GM12878 (cell line): ENCODE data around the gene RNF181. TPM values are rescaled to one million over a fixed set of nuclear protein-coding genes. Genes with fewer than 3 reads are reported as not detected.

Experiments
- ATAC-seq: fragments of 200-7000 bp; cut with Tn5 transposase; 3 replicates; pipeline ENCODE4 v1.9.1; 2020; ENCODE audit warnings: mild to moderate bottlenecking, moderate library complexity
- BruUV-seq: library from RNA; stranded (reverse); fragments of 400-500 nt; replicated peaks from 2 replicates; lab custom pipeline; 2021; lab: Mats Ljungman, UMichigan
- CTCF ChIA-PET: fragments of 300-600 bp; sonication (Branson Sonifier 250); formaldehyde crosslinking; extraction: SDS; loops from one replicate; lab custom pipeline; 2021; ENCODE audit warnings: inconsistent platforms; lab: Yijun Ruan, JAX
- POLR2A ChIA-PET: fragments of 350-600 bp; formaldehyde crosslinking; extraction: SDS; loops from one replicate; lab custom pipeline; 2021; ENCODE audit warnings: inconsistent platforms; lab: Charles Lee
- RAD21 ChIA-PET: fragments of 300-600 bp; sonication (Branson Sonifier 250); formaldehyde crosslinking; loops from one replicate; lab custom pipeline; 2023; ENCODE audit warnings: antibody characterized with exemption; ENCODE audit not compliant: unreplicated experiment; lab: Charles Lee
- SMC1A ChIA-PET: fragments of 300-600 bp; sonication (Branson Sonifier 250); formaldehyde crosslinking; loops from one replicate; lab custom pipeline; 2023; ENCODE audit not compliant: unreplicated experiment, uncharacterized antibody; lab: Charles Lee
- DNase-seq: peaks from one replicate; pipeline ENCODE4 v3.0.0-alpha.2; 2011; ENCODE audit warnings: low read depth, low spot score
- FAIRE-seq: peaks from 3 replicates; lab custom pipeline; 2011; peaks lifted over from hg19 to GRCh38; lab: Jason Lieb, UNC
- H2AFZ ChIP-seq: 2 replicates; pipeline ENCODE4 v1.6.0; 2011; ENCODE audit warnings: low read depth, low read length, control low read depth; ENCODE audit not compliant: control insufficient read depth
- H3K27ac ChIP-seq: 2 replicates; pipeline ENCODE4 v1.5.1; 2011; ENCODE audit warnings: control low read depth; ENCODE audit not compliant: control insufficient read depth, insufficient read depth
- H3K27me3 ChIP-seq, 2 experiments: replicated peaks in 1 of 2; 2 replicates each; pipeline versions ENCODE4 v1.6.0 to v1.6.1; 2011; ENCODE audit warnings: low read length in 1 of 2; ENCODE audit not compliant: control insufficient read depth in 2 of 2, insufficient read depth in 2 of 2
- H3K36me3 ChIP-seq, 2 experiments: 2 replicates each; pipeline ENCODE4 v1.5.1; 2011; ENCODE audit warnings: low read length in 1 of 2; ENCODE audit not compliant: control insufficient read depth in 2 of 2, insufficient read depth in 2 of 2
- H3K4me1 ChIP-seq: 2 replicates; pipeline ENCODE4 v1.6.1; 2011; ENCODE audit warnings: mild to moderate bottlenecking, low read length, moderate library complexity, mixed read lengths; ENCODE audit not compliant: control insufficient read depth, insufficient read depth
- H3K4me2 ChIP-seq: 2 replicates; pipeline ENCODE4 v1.6.0; 2011; ENCODE audit warnings: control low read depth; ENCODE audit not compliant: control insufficient read depth, insufficient read depth
- H3K4me3 ChIP-seq: fragments of 200-600 bp; sonication (generic); 2 replicates; pipeline ENCODE4 v1.5.1; 2016
- H3K79me2 ChIP-seq: 2 replicates; pipeline ENCODE4 v1.6.0; 2011; ENCODE audit warnings: low read length; ENCODE audit not compliant: control insufficient read depth, insufficient read depth
- H3K9ac ChIP-seq: 2 replicates; pipeline ENCODE4 v1.8.0; 2011; ENCODE audit warnings: low read length, control low read depth, mixed read lengths; ENCODE audit not compliant: control insufficient read depth, insufficient read depth
- H3K9me3 ChIP-seq: replicated peaks from 3 replicates; pipeline ENCODE4 v1.5.1; 2011; ENCODE audit warnings: mild to moderate bottlenecking, low read length; ENCODE audit not compliant: control insufficient read depth, insufficient read depth
- H4K20me1 ChIP-seq: 2 replicates; pipeline ENCODE4 v1.6.0; 2011; ENCODE audit not compliant: control insufficient read depth, insufficient read depth
- CEBPZ ChIP-seq: fragments of 150-350 bp; IDR thresholded peaks from 2 replicates; pipeline ENCODE4 v1.6.1; 2016; ENCODE audit warnings: low read depth, low read length
- JUND ChIP-seq: IDR thresholded peaks from 2 replicates; pipeline ENCODE4 v1.6.1; 2012; ENCODE audit warnings: low read depth, mild to moderate bottlenecking, low read length, improper control_type of control experiment, moderate library complexity
- LARP7 ChIP-seq: fragments of 450-650 bp; IDR thresholded peaks from 2 replicates; pipeline ENCODE4 v1.6.1; 2017; ENCODE audit warnings: mild to moderate bottlenecking
- MEF2B ChIP-seq: fragments of 450-650 bp; IDR thresholded peaks from 2 replicates; pipeline ENCODE4 v1.6.1; 2018; ENCODE audit warnings: mild to moderate bottlenecking, moderate library complexity; ENCODE audit not compliant: partially characterized antibody, poor library complexity, severe bottlenecking
- PAX8 ChIP-seq: fragments of 450-650 bp; IDR thresholded peaks from 2 replicates; pipeline ENCODE4 v1.6.1; 2017; ENCODE audit warnings: mild to moderate bottlenecking, moderate library complexity
- RBBP5 ChIP-seq: fragments of 200-600 bp; sonication (generic); conservative IDR thresholded peaks from 2 replicates; pipeline ENCODE4 v1.6.1; 2016
- SKIL ChIP-seq: fragments of 450-650 bp; IDR thresholded peaks from 2 replicates; pipeline ENCODE4 v1.6.1; 2017; ENCODE audit warnings: mild to moderate bottlenecking, low read depth, inconsistent platforms; ENCODE audit not compliant: poor library complexity, severe bottlenecking
- SP1 ChIP-seq: IDR thresholded peaks from one replicate; pipeline ENCODE4 v1.6.1; 2011; ENCODE audit warnings: low read depth, low read length
- SPI1 ChIP-seq: IDR thresholded peaks from 2 replicates; pipeline ENCODE4 v1.6.1; 2011; ENCODE audit warnings: low read depth, mild to moderate bottlenecking, low read length, moderate library complexity, borderline replicate concordance; ENCODE audit not compliant: insufficient read depth
- ZBTB11 ChIP-seq: fragments of 450-650 bp; formaldehyde crosslinking; IDR thresholded peaks from 2 replicates; pipeline ENCODE4 v1.5.0; 2022; ENCODE audit warnings: mild to moderate bottlenecking, missing genetic modification characterization
- WGBS: methylation state at CpG from one replicate; pipeline ENCODE4 v1.1.6; 2016; ENCODE audit warnings: low lambda C conversion rate; ENCODE audit not compliant: insufficient replicate concordance, insufficient coverage; ENCODE audit errors: missing lambda C conversion rate; 5-methylcytosine and 5-hydroxymethylcytosine counted together
- in situ Hi-C: fragments of 300-500 bp; cut with MboI; formaldehyde crosslinking; loops from 9 replicates; pipeline ENCODE4 v1.14.3; 2018; ENCODE audit warnings: mixed read lengths
- intact Hi-C: fragments of 100-400 bp; cut with micrococcal nuclease; formaldehyde crosslinking; loops from one replicate; pipeline ENCODE4 v1.14.2; 2022; ENCODE audit not compliant: unreplicated experiment
- polyA plus RNA-seq, 11 experiments: library from polyadenylated mRNA; depleted of rRNA in 4 of 11; unstranded in 6 of 11; stranded (reverse) in 5 of 11; fragments of >200 nt; fragmentation: Nextera tagmentation in 4 of 11; fragmentation: Illumina TruSeq in 1 of 11; extraction: Ambion mirVana in 4 of 11; extraction: Trizol in 1 of 11; gene quantifications; 1 replicate in 1 of 11; 2 replicates in 10 of 11; pipeline versions ENCODE4 v1.2.1 to v1.2.3, GENCODE V29; 2011 to 2016; ENCODE audit warnings: inconsistent platforms in 2 of 11, missing spikeins in 2 of 11, low read depth in 1 of 11
- total RNA-seq, 4 experiments: library from RNA; depleted of rRNA in 3 of 4; stranded (reverse); fragments of >200 nt in 3 of 4; fragmentation: Illumina TruSeq in 1 of 4; extraction: Trizol in 1 of 4; gene quantifications; 2 replicates each; pipeline versions ENCODE4 v1.2.1 to v1.2.3, GENCODE V29; 2013 to 2021
- TF ChIP-seq, protein P1 (sequence below): fragments of 450-650 bp; IDR thresholded peaks from 2 replicates; pipeline ENCODE4 v1.6.1; 2014; ENCODE audit warnings: mild to moderate bottlenecking
- TF ChIP-seq, protein P2 (sequence below): IDR thresholded peaks from 2 replicates; pipeline ENCODE4 v1.6.1; 2012; ENCODE audit warnings: low read depth, low read length, improper control_type of control experiment

RNF181 gene
- total and polyA plus RNA-seq, 10 of the 15 experiments (the other 5 are each of a cell fraction or from before 2014, with no cell fraction given) = 101 to 409 (median 213) TPM

DNA sequence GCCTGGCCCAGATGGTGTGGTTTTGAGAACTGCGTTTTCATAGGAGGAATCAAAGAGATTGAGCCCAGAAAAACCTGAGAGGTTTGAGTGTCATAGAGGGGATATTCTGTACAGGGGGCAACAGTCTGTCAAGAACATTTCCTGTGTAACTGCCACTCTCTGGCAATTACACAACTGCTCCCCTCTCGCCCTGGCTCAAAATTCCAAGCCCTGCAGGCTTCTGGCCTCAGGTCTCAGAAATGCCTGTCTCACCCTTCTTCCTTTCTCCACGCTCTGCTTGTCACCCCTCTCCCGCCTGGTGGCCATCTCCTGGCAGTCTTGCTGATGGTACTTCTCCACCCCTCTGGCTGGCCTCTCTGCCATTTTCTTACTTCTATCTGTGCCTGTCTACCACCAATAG is 7.3 kb upstream of the RNF181 start (continued):
- TF ChIP-seq SKIL = no peak

DNA sequence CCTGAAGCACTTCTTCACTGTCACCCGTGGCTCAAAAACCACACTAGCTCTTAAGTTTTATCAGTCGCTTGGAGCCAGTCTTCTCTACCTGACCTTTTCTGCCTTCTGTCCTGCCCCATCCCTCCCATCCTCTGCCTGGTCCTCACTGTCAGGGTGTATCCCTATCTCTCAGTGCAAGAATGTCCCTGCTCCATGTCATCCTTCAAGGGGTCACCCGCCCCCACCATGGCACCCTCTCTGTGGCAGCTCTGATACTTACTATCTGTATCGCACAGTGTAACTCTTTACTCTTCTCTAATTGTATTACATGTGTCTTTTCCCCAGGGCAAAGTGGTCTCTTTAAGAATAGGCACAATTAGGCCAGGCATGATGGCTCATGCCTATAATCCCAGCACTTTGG is 6.9 kb upstream of the RNF181 start:
- FAIRE-seq = no peak

More for the DNA sequence above, 6.9 kb upstream of the RNF181 start:
- CTCF ChIA-PET = no interaction called here
- no TSS peak for BruUV-seq
- POLR2A ChIA-PET = no interaction called here
- TF ChIP-seq SPI1 (no peak), LARP7 (no peak), MEF2B (no peak), PAX8 (no peak), RBBP5 (no peak), ZBTB11 (CRISPR knock-in tag) (no peak), SP1 (no peak), CEBPZ (no peak), JUND (no peak)
- TF ChIP-seq, protein P1, sequence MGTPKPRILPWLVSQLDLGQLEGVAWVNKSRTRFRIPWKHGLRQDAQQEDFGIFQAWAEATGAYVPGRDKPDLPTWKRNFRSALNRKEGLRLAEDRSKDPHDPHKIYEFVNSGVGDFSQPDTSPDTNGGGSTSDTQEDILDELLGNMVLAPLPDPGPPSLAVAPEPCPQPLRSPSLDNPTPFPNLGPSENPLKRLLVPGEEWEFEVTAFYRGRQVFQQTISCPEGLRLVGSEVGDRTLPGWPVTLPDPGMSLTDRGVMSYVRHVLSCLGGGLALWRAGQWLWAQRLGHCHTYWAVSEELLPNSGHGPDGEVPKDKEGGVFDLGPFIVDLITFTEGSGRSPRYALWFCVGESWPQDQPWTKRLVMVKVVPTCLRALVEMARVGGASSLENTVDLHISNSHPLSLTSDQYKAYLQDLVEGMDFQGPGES = no peak
- TF ChIP-seq, protein P2, sequence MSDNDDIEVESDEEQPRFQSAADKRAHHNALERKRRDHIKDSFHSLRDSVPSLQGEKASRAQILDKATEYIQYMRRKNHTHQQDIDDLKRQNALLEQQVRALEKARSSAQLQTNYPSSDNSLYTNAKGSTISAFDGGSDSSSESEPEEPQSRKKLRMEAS = no peak
- no peak for DNase-seq
- no peak overlapping the region for H3K27ac ChIP-seq
- no peaks in the 10 kb centered on the region for H3K36me3 ChIP-seq
- no peak overlapping the region for H3K4me2 ChIP-seq
- no peak for ATAC-seq
- SMC1A ChIA-PET = no interaction called here
- no peaks in the 10 kb centered on the region for H3K27me3 ChIP-seq
- H2AFZ ChIP-seq = no peak overlapping the region
- no peak overlapping the region for H3K4me3 ChIP-seq
- RAD21 ChIA-PET = no interaction called here
- WGBS = 72% methylated on average over 4 of the region's 4 CpGs
- no peak overlapping the region for H3K9ac ChIP-seq
- in situ Hi-C loops (no loop called here), intact Hi-C loops (no loop called here)
- H4K20me1 ChIP-seq = no peaks in the 10 kb centered on the region
- H3K9me3 ChIP-seq = no peaks in the 10 kb centered on the region
- no peaks in the 10 kb centered on the region; the same call in 1 of the 2 replicates for H3K79me2 ChIP-seq
- H3K4me1 ChIP-seq = peaks cover 18% of the 10 kb centered on the region
